PC-9 (cell line): ENCODE measurements around the gene HAUS3. TPM values are rescaled to one million over a fixed set of nuclear protein-coding genes. Genes with fewer than 3 reads are reported as not detected.

Source experiments
- BruUV-seq: library from RNA; stranded (reverse); fragments of 400-500 nt; replicated peaks from 2 replicates; lab custom pipeline; 2021; lab: Mats Ljungman, UMichigan
- CTCF ChIA-PET: fragments of 300-600 bp; sonication (Branson Sonifier 250); formaldehyde crosslinking; loops from one replicate; lab custom pipeline; 2022; ENCODE audit warnings: antibody characterized with exemption; lab: Charles Lee
- POLR2A ChIA-PET: fragments of 300-600 bp; sonication (Branson Sonifier 250); formaldehyde crosslinking; loops from one replicate; lab custom pipeline; 2022; ENCODE audit warnings: antibody characterized with exemption; ENCODE audit not compliant: unreplicated experiment; lab: Charles Lee
- DNase-seq, 2 experiments: peaks; one replicate each; pipeline versions ENCODE4 v3.0.0 to v3.0.0-alpha.2; 2015 to 2022; ENCODE audit warnings: mixed read lengths in 1 of 2
- H2AFZ ChIP-seq: fragments of 200-600 bp; sonication (generic); 2 replicates; pipeline ENCODE4 v1.8.1; 2017; ENCODE audit warnings: antibody characterized with exemption
- H3F3A ChIP-seq: fragments of 200-600 bp; sonication (generic); 2 replicates; pipeline ENCODE4 v1.8.1; 2017; ENCODE audit warnings: antibody characterized with exemption, mild to moderate bottlenecking, low read depth; ENCODE audit not compliant: insufficient read depth
- H3K27ac ChIP-seq: fragments of 200-600 bp; sonication (generic); 2 replicates; pipeline ENCODE4 v1.6.1; 2016; ENCODE audit warnings: mixed run types
- H3K27me3 ChIP-seq: fragments of 200-600 bp; sonication (generic); 2 replicates; pipeline ENCODE4 v1.6.1; 2016; ENCODE audit warnings: low read depth, mixed run types; ENCODE audit not compliant: insufficient read depth
- H3K36me3 ChIP-seq: fragments of 200-600 bp; sonication (generic); 2 replicates; pipeline ENCODE4 v1.6.1; 2016; ENCODE audit warnings: low read depth, mixed run types
- H3K4me1 ChIP-seq: fragments of 200-600 bp; sonication (generic); replicated peaks from 2 replicates; pipeline ENCODE4 v1.6.1; 2016; ENCODE audit warnings: mixed run types; ENCODE audit not compliant: insufficient read depth
- H3K4me2 ChIP-seq: fragments of 200-600 bp; sonication (generic); 2 replicates; pipeline ENCODE4 v1.6.1; 2017; ENCODE audit warnings: mixed run types
- H3K4me3 ChIP-seq: fragments of 200-600 bp; sonication (generic); 2 replicates; pipeline ENCODE4 v1.6.1; 2016; ENCODE audit warnings: mixed run types
- H3K79me2 ChIP-seq: fragments of 200-600 bp; sonication (generic); 2 replicates; pipeline ENCODE4 v1.6.1; 2017; ENCODE audit warnings: low read depth, mixed run types
- H3K9me2 ChIP-seq: fragments of 200-600 bp; sonication (generic); 2 replicates; pipeline ENCODE4 v1.8.1; 2017; ENCODE audit warnings: mild to moderate bottlenecking; ENCODE audit not compliant: insufficient read depth
- H3K9me3 ChIP-seq: fragments of 200-600 bp; sonication (generic); 2 replicates; pipeline ENCODE4 v1.8.1; 2016; ENCODE audit warnings: low read depth; ENCODE audit not compliant: insufficient read depth
- H4K20me1 ChIP-seq: fragments of 200-600 bp; sonication (generic); 2 replicates; pipeline ENCODE4 v1.8.1; 2017; ENCODE audit not compliant: insufficient read depth
- CTCF ChIP-seq: fragments of 200-600 bp; sonication (generic); conservative IDR thresholded peaks from 2 replicates; pipeline ENCODE4 v1.6.1; 2017; ENCODE audit warnings: mixed run types, antibody characterized with exemption, mild to moderate bottlenecking, moderate library complexity
- EZH2 ChIP-seq: fragments of 200-600 bp; sonication (generic); IDR thresholded peaks from 2 replicates; pipeline ENCODE4 v1.8.0; 2017; ENCODE audit warnings: antibody characterized with exemption, low read depth
- intact Hi-C: fragments of 100-400 bp; cut with micrococcal nuclease; formaldehyde crosslinking; loops from one replicate; pipeline ENCODE4 v1.10.0; 2022; ENCODE audit not compliant: unreplicated experiment
- total RNA-seq: library from RNA; stranded (reverse); gene quantifications from 2 replicates; pipeline ENCODE4 v1.2.3, GENCODE V29; 2021

Gene HAUS3
- total RNA-seq, 1 experiment from 2014 or later: 16.2 TPM

GRCh38 chr4:2245057-2245786 is 3.3 kb upstream of the HAUS3 start:
- no peaks in the 10 kb centered on the region for H3K9me2 ChIP-seq
- no peaks in the 10 kb centered on the region for H4K20me1 ChIP-seq
- ChIA-PET POLR2A (interaction anchor here (0.6 kb wide), 1 partner anchor 198 kb away, joined by 3 read pairs; no protein-coding TSS in a partner anchor), CTCF (no interaction called here)
- H3K79me2 ChIP-seq: peaks cover 15% of the 10 kb centered on the region
- intact Hi-C loops: no loop called here
- no peaks in the 10 kb centered on the region for H3K36me3 ChIP-seq
- H3K9me3 ChIP-seq: no peaks in the 10 kb centered on the region
- H3K4me1 ChIP-seq: peaks cover 7% of the 10 kb centered on the region
- BruUV-seq: no TSS peak
- no peak for TF ChIP-seq CTCF
- TF ChIP-seq EZH2: no peak
- H3K4me2 ChIP-seq: no peak overlapping the region
- H3F3A ChIP-seq: peaks cover 7% of the 10 kb centered on the region; the same call in 1 of the 2 replicates
- no peak for DNase-seq
- H3K27me3 ChIP-seq: no peaks in the 10 kb centered on the region
- no peak overlapping the region for H3K27ac ChIP-seq
- no peak overlapping the region for H2AFZ ChIP-seq
- H3K4me3 ChIP-seq: no peak overlapping the region

GRCh38 chr4:2243681-2244380 is 1.9 kb upstream of the HAUS3 start:
- H3K27me3 ChIP-seq: no peaks in the 10 kb centered on the region
- H3K36me3 ChIP-seq: no peaks in the 10 kb centered on the region
- H3K9me2 ChIP-seq: no peaks in the 10 kb centered on the region
- H2AFZ ChIP-seq: no peak overlapping the region
- H3F3A ChIP-seq: peaks cover 7% of the 10 kb centered on the region; the same call in 1 of the 2 replicates
- TF ChIP-seq EZH2 (no peak), CTCF (no peak)
- no peaks in the 10 kb centered on the region for H3K9me3 ChIP-seq
- peaks cover 21% of the 10 kb centered on the region for H3K4me1 ChIP-seq
- POLR2A ChIA-PET: interaction anchor here (0.5 kb wide), 1 partner anchor 18 kb away, joined by 3 read pairs; the partner anchor contains the start of gene MXD4
- DNase-seq: no peak
- H3K4me3 ChIP-seq: no peak overlapping the region
- intact Hi-C loops: loop anchor here (5.0 kb wide), 3 partner anchors 168 to 293 kb away; partner anchors contain the start of gene FAM193A
- H4K20me1 ChIP-seq: no peaks in the 10 kb centered on the region; the same call in 1 of the 2 replicates
- no peak overlapping the region for H3K4me2 ChIP-seq
- BruUV-seq: no TSS peak
- peaks cover 29% of the 10 kb centered on the region for H3K79me2 ChIP-seq
- CTCF ChIA-PET: no interaction called here
- H3K27ac ChIP-seq: no peak overlapping the region

- Histone ChIP-seq H3K27ac (0 out of 2 replicates have a peak overlapping the region, but pooled peaks have one; percentile 7), H2AFZ (peak overlapping the region; percentile 86), H3K9me2 (no peaks in the 10 kb centered on the region), H3K79me2 (peaks cover 46% of the 10 kb centered on the region), H3K4me2 (peak overlapping the region; percentile 91), H3K9me3 (no peaks in the 10 kb centered on the region), H3K36me3 (0 out of 2 replicates have a peak, but pooled peaks cover 4% of the 10 kb centered on the region), H3K4me3 (peak overlapping the region; percentile 85), H4K20me1 (no peaks in the 10 kb centered on the region; the same call in 1 of the 2 replicates), H3K4me1 (peaks cover 24% of the 10 kb centered on the region), H3F3A (peaks cover 7% of the 10 kb centered on the region; the same call in 1 of the 2 replicates), H3K27me3 (no peaks in the 10 kb centered on the region)
- POLR2A ChIA-PET: no interaction called here
- CTCF ChIA-PET: interaction anchor here (0.6 kb wide), 1 partner anchor 331 kb away, joined by 13 read pairs; no protein-coding TSS in a partner anchor
- intact Hi-C loops: loop anchor here (5.0 kb wide), 3 partner anchors 171 to 296 kb away; partner anchors contain the start of gene FAM193A
- no peak for DNase-seq
- TF ChIP-seq EZH2: no peak
- TF ChIP-seq CTCF: no peak
- BruUV-seq: no TSS peak
Measured at GRCh38 chr4:2241003-2241402, 918 bp downstream of the HAUS3 start.
